CD4-positive, alpha-beta T cell treated with Interleukin-6 for 4 hours (primary cell): ENCODE results near the gene CALHM5.
"Not testable (repeated sequence)": the region's sequence is repeated elsewhere in the genome, so short reads cannot be mapped to it uniquely, and the experiment has no call there.

Experiments used
- DNase-seq: peaks from one replicate; pipeline ENCODE4 v3.0.0-alpha.2; 2020; ENCODE audit warnings: mixed read lengths

CALHM5 gene, protein sequence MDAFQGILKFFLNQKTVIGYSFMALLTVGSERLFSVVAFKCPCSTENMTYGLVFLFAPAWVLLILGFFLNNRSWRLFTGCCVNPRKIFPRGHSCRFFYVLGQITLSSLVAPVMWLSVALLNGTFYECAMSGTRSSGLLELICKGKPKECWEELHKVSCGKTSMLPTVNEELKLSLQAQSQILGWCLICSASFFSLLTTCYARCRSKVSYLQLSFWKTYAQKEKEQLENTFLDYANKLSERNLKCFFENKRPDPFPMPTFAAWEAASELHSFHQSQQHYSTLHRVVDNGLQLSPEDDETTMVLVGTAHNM

GRCh38 chr6:116511424-116512110, at the start of gene CALHM5:
Gene CALHM5 (plus strand): TSS chr6:116511639. CDS start chr6:116511697, 58 bp downstream.
- DNase-seq, result no peak

DNA sequence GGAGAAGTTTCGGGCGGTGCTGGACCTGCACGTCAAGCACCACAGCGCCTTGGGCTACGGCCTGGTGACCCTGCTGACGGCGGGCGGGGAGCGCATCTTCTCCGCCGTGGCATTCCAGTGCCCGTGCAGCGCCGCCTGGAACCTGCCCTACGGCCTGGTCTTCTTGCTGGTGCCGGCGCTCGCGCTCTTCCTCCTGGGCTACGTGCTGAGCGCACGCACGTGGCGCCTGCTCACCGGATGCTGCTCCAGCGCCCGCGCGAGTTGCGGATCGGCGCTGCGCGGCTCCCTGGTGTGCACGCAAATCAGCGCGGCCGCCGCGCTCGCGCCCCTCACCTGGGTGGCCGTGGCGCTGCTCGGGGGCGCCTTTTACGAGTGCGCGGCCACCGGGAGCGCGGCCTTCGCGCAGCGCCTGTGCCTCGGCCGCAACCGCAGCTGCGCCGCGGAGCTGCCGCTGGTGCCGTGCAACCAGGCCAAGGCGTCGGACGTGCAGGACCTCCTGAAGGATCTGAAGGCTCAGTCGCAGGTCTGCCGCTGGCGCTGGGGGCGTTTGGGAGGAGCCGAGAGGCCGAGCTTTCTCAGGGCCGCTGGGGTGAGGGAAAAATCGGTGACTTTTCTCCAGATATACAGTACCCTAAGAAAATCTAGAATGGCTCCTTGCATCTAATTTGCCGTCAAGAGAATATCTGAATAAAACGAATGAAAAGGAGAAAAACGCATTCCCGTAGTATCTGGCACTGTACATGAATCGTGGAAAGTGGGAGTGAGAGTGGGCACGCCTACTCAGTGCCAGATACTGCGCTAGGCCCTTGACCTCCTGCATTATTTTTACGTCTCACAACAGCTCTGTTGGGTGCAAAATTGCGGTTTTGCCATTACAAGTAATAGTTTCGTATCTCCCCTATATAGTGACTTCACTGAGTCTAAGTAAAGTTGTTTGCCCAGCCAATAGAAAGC, 49.2 kb upstream of the CALHM5 start:
- DNase-seq, result peak; percentile 63

DNA sequence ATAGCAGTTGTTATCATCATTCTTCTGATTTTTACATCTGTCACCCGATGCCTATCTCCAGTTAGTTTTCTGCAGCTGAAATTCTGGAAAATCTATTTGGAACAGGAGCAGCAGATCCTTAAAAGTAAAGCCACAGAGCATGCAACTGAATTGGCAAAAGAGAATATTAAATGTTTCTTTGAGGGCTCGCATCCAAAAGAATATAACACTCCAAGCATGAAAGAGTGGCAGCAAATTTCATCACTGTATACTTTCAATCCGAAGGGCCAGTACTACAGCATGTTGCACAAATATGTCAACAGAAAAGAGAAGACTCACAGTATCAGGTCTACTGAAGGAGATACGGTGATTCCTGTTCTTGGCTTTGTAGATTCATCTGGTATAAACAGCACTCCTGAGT, 48.1 kb upstream of the CALHM5 start:
- DNase-seq, result no peak

DNA sequence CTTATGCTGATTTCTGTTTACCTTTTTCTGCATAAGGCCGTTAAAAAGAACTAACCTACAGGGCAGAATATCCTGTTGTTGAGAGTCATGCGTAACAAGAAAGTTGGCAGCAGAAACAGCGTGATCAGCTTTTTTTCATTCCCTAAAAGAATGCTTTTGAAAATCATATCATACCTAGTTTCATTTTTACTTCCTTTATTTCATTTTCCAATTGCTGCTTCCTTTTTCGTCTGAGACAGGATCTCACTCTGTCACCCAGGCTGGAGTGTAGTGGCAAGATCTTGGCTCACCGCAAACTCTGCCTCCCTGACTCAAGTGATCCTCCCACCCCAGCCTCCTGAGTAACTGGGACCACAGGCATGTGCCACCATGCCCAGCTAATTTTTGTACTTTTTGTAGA, 46.2 kb upstream of the CALHM5 start:
- DNase-seq, result no peak

GRCh38 chr6:116467096-116467495, 44.3 kb upstream of the CALHM5 start:
- DNase-seq, result no peak

- DNase-seq, result no peak
These were observed 43.9 kb upstream of the CALHM5 start for GRCh38 chr6:116467514-116467913.

DNA sequence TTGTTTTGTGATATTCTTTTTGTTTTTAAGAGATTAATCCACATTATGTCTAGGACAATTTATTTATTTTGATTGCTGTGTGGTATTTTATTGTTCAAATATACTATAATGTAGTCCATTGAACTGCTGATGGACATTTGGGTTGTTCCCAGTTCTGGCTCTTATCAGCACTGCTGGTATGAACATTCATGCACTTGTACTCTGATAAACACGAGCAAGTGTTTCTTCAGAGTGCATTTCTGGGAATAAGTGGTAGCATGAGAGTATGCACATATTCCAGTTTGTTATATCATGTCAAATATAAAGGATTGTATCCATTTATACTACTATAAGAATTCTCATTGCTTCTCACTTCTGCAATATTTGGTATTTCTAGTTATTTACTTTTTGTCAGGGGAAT, 43.1 kb upstream of the CALHM5 start:
- no peak for DNase-seq

DNA sequence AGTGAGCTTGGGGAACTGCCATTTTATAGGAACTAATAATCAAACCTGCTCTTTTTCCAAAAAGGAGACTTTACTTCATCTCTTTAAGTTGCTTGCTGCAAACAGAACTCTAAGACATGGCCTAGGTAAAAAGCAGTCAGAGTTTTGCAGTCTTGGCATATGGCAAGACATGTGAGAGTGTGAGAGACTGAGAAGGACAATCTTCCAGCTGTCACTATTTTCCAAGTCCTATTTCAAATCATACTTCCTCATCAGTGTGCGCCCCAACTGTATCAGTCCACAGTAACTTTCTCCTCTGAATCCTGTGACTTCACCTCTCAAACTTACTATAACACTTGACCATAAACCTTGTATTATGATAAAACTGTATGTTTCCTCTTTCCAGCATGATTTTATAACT, 39.9 kb upstream of the CALHM5 start:
- no peak for DNase-seq

GRCh38 chr6:116472706-116473105, 38.7 kb upstream of the CALHM5 start:
- DNase-seq, result no peak

GRCh38 chr6:116475141-116475540, 36.3 kb upstream of the CALHM5 start:
- DNase-seq, result no peak

- peak; percentile 8 for DNase-seq
These were observed 35.3 kb upstream of the CALHM5 start for GRCh38 chr6:116476002-116476678.

DNA sequence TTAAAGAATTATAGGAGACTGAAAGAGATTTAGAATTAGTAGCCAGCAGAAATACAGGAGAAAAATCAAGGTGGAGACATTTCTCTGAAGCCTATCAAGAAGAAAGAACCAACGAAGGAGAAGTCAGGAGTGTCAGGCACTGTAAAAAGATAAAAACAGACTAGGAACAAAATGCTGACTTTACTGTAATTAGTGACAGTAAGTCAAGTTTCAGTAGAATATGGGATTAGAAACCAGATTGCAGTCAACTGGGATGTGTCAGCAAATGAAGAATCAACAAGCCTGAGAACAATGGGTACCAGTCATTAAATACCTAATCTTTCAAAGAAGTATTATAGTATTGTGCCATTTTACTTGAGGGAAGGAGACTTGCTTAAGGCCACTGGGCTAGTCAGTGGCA, 28.7 kb upstream of the CALHM5 start:
- DNase-seq, result no peak

DNA sequence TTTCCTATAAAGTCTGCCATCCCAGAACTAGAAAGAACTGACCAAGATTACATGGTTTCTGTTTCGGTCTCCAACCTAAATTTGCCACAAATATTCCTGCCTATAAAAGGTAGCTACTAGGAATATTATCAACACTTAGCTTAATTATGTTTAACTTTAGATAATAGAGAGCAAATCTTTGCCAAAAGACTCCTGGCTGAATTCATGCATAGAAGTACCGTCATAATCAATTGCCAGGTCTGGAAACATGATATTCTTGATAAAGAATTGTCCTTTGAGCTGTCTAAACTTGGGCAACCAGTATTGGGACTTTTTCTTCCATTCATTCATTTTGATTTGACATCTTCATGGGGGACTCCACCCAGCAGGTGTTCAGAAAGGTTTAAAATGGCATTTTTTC, 27.8 kb upstream of the CALHM5 start:
- no peak for DNase-seq

DNA sequence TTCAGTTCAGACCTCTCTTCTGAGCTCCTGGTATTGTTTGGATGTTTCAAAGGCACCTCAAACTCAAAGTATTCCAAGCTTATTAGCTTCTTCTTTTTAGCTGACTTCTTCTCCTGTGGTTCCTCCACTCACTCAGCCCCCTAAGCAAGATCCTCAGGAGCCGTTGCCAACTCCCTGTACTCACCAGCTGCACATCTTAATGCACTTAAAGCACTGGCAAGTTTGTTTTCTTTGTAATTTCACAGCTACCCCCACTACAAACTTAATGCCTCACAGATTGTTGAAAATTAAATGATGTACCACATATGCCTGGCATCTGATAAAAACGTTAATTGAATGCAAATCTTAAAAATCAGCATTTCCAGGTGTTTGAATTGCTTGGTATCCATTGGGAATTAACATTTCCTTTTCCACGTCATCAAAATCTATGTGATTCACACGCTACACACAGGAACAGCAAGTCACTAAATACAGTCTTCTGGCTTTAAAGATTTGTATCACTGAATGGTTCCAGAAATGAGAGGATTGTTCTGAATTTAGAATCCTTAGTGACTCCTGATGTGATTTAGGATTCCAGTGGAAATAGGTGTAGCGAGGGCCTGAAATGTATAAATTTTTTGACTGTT, 25.8 kb upstream of the CALHM5 start:
- DNase-seq, result no peak

GRCh38 chr6:116491610-116492330, 19.7 kb upstream of the CALHM5 start:
- DNase-seq, result no peak

GRCh38 chr6:116492331-116493067, 18.9 kb upstream of the CALHM5 start:
- no peak for DNase-seq

DNA sequence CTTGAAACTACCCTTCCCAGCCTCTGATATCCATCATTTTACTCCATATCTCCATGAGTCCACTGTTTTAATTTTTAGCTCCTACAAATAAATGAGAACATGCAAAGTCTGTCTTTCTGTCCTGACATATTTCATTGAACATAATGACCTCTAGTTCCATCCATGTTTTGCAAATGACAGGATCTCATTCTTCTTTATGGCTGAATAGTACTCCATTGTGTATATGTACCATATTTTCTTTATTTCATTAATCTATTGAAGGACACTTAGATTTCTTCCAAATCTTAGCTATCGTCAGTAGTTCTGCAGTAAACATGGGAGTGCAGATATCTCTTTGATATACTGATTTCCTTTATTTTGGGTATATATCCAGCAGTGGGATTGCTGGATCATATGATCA, 16.3 kb upstream of the CALHM5 start:
- not testable (repeated sequence) for DNase-seq

- no peak for DNase-seq
These were observed 14.2 kb upstream of the CALHM5 start for GRCh38 chr6:116497113-116497676.

DNA sequence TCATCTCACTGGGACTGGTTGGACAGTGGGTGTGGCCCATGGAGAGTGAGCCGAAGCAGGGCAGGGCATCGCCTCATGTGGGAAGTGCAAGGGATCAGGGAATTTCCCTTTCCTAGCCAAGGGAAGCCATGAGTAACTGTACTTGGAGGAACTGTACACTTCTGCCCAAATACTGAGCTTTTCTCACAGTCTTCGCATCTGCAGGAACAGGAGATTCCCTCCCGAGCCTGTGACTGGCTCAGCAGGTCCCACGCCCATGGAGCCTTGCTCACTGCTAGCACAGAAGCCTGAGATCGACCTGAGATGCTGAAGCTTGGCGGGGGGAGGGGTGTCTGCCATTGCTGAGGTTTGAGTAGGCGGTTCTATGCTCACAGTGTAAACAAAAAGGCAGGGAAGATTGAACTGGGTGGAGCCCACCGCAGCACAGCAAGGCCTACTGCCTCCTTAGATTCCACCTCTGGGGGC, 10.4 kb upstream of the CALHM5 start:
- no peak for DNase-seq

GRCh38 chr6:116507324-116507723, 4.1 kb upstream of the CALHM5 start:
- DNase-seq, result no peak
